Fibroblast of upper back skin (primary cell): ENCODE data around the gene ITPR2.
"Not testable (repeated sequence)": the region's sequence is repeated elsewhere in the genome, so short reads cannot be mapped to it uniquely, and the experiment has no call there.

Source experiments
- DNase-seq: peaks from one replicate; pipeline ENCODE4 v3.0.0-alpha.2; 2013

ITPR2 gene

GRCh38 chr12:26434299-26435068, 398.5 kb downstream of the ITPR2 start:
- DNase-seq: peak; percentile 65

DNA sequence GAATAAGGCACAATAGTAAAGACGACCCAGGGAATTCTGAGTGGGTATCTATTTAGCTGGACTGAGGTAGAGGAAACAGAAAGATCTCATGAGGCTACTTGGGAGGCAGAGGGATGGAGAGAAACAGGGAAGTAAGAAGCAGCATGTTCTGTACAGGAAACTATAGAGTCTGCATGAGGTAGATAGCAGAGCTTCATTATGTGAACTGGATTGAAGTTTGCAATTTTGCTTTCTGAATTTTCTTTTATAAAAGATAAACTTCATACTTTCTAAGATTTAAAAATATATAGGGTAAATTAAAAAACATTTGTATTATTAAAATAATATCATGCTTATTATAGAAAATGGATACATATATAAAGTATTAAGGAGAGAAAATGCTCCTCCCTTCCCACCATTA, 399.3 kb downstream of the ITPR2 start:
- DNase-seq: not testable (repeated sequence)

- DNase-seq: no peak
These were observed 401.8 kb downstream of the ITPR2 start for GRCh38 chr12:26431211-26431610.

DNA sequence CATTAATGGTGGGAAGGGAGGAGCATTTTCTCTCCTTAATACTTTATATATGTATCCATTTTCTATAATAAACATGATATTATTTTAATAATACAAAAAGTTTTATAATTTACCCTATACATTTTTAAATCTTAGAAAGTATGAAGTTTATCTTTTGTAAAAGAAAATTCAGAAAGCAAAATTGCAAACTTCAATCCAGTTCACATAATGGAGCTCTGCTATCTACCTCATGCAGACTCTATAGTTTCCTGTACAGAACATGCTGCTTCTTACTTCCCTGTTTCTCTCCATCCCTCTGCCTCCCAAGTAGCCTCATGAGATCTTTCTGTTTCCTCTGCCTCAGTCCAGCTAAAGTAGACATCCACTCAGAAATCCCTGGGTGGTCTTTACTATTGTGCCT, 402.4 kb downstream of the ITPR2 start:
- DNase-seq: not testable (repeated sequence)

- no peak for DNase-seq
These were observed 403.8 kb downstream of the ITPR2 start for GRCh38 chr12:26429070-26429691.

DNA sequence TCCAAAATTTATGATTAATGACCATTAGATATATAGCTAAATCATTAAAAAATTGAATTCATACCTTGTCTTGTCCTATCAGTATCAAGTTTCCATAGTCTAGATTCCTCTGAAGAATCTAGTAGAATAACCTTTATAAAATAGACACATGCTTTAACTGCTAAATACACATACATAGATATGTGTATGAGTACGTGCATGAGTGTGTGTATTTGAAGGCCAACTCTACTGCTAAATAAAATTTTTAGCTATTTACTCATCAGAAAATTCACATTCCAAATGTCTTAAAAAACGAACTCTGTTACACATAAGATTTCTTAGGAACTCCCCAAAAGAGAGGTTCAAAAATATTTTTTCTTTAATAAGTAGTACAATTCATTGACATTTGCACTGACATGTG, 404.6 kb downstream of the ITPR2 start:
- peak; percentile 25 for DNase-seq

DNA sequence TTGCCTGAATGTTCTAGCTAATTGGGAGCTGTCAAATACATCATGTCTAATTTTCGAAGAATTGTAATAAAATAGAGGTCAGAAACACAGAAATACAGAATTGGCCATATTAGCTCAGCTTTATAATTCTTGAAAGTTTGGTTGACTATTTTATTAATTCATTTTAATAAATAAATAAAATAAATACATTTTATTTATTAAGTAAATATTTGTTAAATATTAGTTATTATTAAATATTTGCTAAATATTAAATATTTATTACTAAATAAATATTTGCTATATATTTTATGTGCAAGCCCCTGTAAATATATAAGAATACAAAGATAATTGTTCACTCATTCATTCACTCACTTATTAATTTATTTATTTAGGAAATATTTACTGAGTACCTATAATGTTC, 406.3 kb downstream of the ITPR2 start:
- no peak for DNase-seq

DNA sequence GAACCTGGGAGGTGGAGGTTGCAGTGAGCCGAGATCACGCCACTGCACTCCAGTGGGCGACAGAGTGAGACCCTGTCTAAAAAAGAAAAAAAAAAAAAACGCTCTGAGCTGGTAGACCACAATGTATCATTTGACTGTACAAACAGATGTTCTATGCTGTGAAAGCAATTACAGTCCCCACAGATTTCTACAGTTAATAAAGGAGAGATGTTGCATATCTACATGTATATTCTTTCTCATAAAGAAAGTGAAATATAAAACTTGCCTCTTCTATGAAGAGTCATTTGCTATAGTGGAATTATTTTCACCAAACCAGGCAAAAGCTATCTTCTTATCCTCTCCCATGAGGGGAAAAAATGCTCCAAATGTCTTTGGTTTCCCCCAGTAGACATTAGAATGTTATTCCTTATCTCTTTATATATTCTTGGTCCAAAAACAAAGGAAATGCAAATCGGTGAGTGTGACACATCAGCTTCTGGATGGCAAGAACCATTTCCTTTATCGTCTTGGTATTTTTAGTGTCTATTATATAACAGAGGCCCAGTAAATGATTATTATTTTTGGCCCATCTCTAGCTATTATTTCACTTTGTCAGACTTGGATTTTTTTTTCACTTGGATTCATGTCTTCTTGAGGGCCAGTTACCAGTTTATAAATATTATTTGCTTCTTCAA, 407.3 kb downstream of the ITPR2 start:
- DNase-seq: peak; percentile 16

GRCh38 chr12:26422839-26423398, 410.1 kb downstream of the ITPR2 start:
- DNase-seq: no peak

DNA sequence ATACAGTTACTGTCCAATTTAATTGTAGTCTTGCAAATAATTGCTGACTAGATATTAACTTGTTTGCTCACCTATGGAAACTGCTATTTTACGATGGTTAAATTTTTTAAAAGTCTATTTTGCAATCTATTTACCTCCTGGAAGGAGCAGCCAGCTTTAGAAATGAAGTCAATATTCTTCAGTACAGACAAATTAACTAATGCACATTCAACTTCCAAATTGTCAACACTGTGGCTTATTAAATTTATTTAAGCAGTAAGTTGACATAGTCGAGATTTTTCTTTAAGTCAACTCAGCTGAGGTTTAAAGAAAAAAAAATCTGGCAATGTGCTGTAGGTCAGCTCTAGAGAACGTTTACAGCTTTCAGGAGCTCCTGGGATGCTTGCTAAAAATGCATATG, 416.4 kb downstream of the ITPR2 start:
- DNase-seq: peak; percentile 0

DNA sequence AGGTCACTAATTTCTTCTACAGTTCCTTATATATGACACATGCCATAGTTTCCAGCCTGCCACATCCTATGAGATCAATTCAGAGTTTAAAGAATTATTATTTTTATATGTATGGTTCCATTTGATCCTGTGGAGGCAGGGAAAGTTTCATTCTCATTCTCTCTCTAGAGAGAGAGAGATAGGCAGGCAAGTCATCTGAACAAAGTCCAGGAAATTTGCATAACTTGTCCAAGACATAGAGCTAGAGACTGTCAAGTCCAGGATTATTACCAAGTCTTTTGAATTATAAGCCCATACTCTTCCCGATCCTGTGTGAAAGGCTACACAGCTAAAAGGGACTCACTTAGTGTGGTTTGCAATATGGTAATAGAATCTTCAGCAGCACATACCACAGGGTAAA, 422.3 kb downstream of the ITPR2 start:
- no peak for DNase-seq

- no peak for DNase-seq
These were observed 426.2 kb downstream of the ITPR2 start for GRCh38 chr12:26406813-26407212.

GRCh38 chr12:26406391-26406790, 426.6 kb downstream of the ITPR2 start:
- no peak for DNase-seq

DNA sequence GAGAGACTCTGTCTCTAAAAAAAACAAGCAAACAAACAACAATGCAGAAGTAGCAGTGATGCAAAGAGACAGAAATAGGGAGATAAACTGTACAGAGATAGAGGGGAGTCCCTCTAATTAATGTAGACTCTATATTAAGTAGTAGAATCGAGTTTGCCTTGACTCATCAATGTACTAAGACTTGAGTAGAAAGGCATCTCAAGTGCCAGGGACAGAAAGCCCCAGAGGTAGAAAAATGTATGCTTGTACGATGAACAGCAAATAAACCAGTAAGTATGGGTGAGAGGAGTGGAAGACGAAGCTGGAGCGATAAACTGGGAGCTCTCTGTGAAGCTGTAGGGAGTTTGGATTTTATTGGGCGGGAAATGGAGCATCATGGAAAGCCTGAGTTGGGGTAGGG, 429.4 kb downstream of the ITPR2 start:
- DNase-seq: no peak

DNA sequence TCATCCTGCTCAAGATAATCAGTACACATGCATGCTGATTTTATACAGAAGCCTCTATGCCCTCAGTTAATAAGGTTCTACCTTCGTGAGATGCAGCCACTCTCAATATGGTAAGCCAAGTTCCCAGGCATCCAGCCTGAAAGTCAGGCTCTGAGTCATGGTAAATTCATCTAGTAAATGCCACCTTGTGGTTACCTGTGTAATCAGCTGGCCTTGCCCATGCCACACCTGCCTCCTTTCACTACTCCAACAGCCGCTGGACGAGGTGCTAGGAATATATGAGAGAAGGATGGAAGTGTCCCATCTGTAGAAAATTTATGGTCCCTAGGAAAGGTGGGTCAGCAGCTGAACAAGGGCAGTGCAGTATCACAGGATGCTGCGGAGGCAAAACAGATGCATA, 430.3 kb downstream of the ITPR2 start:
- DNase-seq: no peak

DNA sequence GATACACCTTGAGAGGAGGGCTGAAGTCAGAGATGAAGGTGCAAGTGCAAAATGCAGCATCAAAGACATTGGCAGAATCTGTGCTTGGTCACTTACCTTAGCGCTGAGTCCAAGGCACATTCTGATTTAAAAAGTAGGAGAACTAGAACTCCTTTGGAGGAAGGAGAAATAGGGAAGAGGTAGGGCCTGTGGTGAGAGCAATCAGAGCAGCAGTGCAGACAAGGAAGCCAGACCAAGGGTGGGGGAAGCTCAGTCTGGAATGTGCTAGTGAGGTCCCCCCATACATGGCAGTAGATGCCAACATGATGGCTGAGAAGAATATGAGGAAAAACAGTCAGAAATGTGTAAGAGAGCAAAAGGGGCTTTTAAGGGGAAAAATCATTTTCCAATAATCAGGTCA, 431.1 kb downstream of the ITPR2 start:
- DNase-seq: no peak

GRCh38 chr12:26400627-26401026, 432.4 kb downstream of the ITPR2 start:
- no peak for DNase-seq

DNA sequence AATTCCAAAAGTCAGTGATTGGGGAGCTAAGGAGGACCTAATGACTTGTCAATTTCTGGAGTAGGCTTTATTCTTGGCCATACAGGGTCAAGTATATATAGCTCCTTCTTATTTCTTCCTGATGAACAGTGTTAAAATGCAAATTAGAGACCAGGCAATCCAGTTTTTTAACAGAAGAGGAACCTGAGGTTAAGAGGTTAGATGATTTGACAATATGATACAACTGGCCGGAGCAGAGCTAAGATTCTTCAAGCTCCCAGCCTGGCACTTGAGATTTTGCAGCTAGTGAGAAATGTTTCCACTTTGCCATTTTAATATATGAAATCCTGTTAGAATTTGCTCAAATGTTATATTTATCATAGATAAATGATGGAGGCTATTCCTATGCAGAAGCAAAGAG, 433.6 kb downstream of the ITPR2 start:
- no peak for DNase-seq

GRCh38 chr12:26396402-26396801, 436.6 kb downstream of the ITPR2 start:
- no peak for DNase-seq

DNA sequence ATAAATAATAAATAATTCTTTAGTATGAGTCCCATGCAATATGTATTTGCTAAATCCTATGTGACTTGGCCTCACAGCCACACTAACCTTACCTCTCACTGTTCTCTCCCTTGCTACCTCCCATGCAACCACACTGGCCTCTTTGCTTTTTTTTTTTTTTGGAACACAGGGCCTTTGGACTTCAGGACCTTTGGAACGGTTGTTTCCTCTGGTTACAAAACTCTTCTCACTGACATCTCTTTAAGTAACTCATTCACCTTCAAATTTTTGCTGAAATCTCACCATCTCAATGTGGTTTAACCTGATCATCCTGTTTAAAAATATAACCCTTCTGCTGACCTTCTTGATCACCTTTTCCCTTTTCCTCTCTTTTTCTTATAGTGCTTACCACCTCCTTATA, 443.7 kb downstream of the ITPR2 start:
- no peak for DNase-seq

- DNase-seq: no peak
These were observed 448.5 kb downstream of the ITPR2 start for GRCh38 chr12:26384536-26384935.

DNA sequence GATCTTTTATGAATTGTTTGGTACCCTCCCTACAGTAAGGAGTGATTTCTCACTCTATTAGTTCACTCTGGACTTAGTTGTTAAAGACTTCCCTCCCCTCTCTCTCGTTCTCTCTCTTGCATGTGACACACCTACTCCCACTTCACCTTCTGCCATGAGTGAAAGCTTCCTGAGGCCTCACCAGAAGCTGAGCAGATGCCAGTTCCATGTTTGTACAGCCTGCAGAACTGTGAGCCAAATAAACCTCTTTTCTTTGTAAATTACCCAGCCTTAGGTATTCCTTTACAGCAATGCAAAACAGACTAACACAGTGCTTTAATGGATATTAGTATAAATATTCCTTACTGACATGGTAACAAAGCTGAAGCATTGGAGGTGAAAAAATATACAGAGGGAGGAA, 450.0 kb downstream of the ITPR2 start:
- no peak for DNase-seq

GRCh38 chr12:26380897-26381296, 452.1 kb downstream of the ITPR2 start:
- no peak for DNase-seq
